Bronchial epithelial cell (primary cell): ENCODE measurements around the gene FBXW7. TPM values are rescaled to one million over a fixed set of nuclear protein-coding genes. Genes with fewer than 3 reads are reported as not detected.

Source experiments
- DNase-seq: peaks from one replicate; pipeline ENCODE4 v3.0.0-alpha.2; 2010; ENCODE audit warnings: low read depth
- FAIRE-seq: peaks from 2 replicates; lab custom pipeline; 2011; peaks lifted over from hg19 to GRCh38; lab: Jason Lieb, UNC
- H3K27me3 ChIP-seq: 2 replicates; pipeline ENCODE4 v1.5.1; 2011; ENCODE audit warnings: low read length; ENCODE audit not compliant: control insufficient read depth, insufficient read depth
- H3K36me3 ChIP-seq: 2 replicates; pipeline ENCODE4 v1.5.1; 2011; ENCODE audit warnings: low read length; ENCODE audit not compliant: control insufficient read depth, insufficient read depth
- H3K4me3 ChIP-seq: 2 replicates; pipeline ENCODE4 v1.5.1; 2011; ENCODE audit warnings: mild to moderate bottlenecking, low read depth, low read length, control low read depth
- total RNA-seq: library from RNA; depleted of rRNA; stranded (reverse); fragments of >200 nt; gene quantifications from 2 replicates; pipeline ENCODE4 v1.2.1, GENCODE V29; 2014
- TF ChIP-seq, protein P1 (sequence below): IDR thresholded peaks from 2 replicates; pipeline ENCODE4 v1.5.1; 2011; ENCODE audit warnings: mild to moderate bottlenecking, moderate library complexity, low read length, control low read depth, inconsistent platforms; ENCODE audit not compliant: insufficient read depth, severe bottlenecking

The FBXW7 gene
- total RNA-seq, 1 donor from 2014 or later, result 145 TPM

DNA sequence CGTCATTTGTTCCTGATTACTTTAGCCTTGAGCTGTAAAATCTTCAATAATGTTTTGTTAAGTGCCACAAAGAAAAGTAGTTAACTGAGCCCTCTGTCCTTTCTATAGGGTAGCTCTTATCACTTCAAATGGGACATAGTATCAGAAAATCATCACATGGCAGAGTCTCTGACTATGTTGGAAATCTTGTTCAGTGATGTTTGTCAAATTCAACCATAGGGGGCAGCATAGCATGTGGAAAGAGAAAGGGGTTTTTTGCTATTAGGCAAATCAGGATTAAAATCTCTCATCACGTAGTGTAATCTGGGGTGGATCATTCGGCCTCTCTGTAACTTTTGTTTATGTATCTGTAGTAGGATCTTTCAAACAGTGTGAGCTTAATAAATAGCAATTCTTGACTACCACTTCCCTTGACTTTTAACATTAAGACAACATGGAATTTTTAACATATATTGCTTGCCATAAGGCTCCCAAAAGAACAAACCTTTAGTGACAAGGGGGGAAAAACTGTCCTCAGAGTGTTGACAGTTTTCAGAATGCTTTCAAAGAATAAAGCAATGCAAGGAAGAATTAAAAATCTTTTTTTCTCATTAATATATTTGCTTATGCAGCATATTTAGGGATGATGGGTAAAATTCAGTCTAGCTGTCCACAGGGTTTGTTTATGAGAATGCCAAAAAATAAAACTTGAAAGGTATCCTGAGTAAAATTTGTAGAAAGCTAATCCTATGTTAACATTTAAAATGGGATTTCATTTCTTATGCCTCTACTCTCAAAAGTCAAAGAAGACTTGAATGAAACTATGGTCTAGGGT lies 127.2 kb downstream of the FBXW7 start:
- no peak for FAIRE-seq
- Histone ChIP-seq H3K27me3 (no peaks in the 10 kb centered on the region), H3K36me3 (no peaks in the 10 kb centered on the region), H3K4me3 (no peak overlapping the region)
- TF ChIP-seq, protein P1, sequence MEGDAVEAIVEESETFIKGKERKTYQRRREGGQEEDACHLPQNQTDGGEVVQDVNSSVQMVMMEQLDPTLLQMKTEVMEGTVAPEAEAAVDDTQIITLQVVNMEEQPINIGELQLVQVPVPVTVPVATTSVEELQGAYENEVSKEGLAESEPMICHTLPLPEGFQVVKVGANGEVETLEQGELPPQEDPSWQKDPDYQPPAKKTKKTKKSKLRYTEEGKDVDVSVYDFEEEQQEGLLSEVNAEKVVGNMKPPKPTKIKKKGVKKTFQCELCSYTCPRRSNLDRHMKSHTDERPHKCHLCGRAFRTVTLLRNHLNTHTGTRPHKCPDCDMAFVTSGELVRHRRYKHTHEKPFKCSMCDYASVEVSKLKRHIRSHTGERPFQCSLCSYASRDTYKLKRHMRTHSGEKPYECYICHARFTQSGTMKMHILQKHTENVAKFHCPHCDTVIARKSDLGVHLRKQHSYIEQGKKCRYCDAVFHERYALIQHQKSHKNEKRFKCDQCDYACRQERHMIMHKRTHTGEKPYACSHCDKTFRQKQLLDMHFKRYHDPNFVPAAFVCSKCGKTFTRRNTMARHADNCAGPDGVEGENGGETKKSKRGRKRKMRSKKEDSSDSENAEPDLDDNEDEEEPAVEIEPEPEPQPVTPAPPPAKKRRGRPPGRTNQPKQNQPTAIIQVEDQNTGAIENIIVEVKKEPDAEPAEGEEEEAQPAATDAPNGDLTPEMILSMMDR, result peak; percentile 53
- peak; percentile 63 for DNase-seq

DNA sequence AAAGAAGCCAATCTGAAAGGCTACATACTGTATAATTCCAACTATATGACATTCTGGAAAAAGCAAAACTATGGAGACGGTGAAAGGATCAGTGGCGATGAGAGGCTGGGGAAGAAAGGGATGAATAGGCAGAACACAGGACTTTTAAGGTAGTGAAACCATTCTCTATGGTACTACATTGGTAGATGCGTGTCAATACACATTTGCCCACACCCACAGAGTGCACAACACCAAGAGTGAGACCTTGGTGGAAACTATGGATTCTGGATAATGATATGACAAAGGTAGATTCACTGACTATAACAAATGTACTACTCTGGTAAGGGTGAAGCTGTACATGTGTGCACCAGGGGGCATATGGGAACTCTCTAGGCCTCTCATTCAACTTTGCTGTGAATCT lies 134.5 kb downstream of the FBXW7 start:
- TF ChIP-seq, protein P1, result no peak
- Histone ChIP-seq H3K27me3 (no peaks in the 10 kb centered on the region), H3K4me3 (no peak overlapping the region), H3K36me3 (no peaks in the 10 kb centered on the region)
- FAIRE-seq (no peak), DNase-seq (no peak)

DNA sequence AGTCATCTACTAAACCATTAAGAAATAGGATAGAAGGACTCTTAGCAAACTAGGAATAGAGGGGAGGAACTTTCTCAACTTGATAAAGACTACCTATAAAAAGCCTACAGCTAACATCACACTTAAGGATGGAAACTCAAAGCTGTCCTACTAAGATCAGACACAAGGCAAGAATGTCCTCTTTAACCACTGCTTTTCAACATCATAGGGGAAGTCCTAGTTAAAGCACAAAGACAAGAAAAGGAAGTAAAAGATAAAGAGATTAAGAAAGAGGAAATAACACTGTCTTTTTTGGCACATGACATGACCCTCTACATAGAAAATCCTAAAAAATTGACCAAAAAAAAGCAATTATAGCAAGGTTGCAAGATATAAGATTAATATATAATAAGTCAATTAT lies 136.6 kb downstream of the FBXW7 start:
- H3K36me3 ChIP-seq, result no peaks in the 10 kb centered on the region
- no peak for FAIRE-seq
- no peaks in the 10 kb centered on the region for H3K27me3 ChIP-seq
- DNase-seq, result no peak
- H3K4me3 ChIP-seq, result no peak overlapping the region
- TF ChIP-seq, protein P1, result no peak

DNA sequence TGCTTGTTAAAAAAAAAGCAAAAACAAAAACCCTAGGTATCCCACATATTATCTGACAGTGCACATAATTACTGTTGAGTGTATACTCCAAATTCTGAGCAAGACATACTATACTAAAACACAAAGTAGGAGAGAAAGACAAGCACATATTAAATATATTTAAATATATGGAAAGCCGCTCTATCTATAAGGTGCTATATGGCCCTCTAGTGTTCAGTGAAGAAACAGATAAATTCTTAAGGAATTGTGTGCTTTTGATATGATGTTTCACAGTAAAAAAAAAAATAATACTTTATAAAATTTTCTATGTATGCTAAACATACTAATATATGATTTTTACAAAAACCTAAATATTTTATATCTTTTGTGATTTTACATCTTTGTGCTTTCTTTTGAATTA lies 137.8 kb downstream of the FBXW7 start:
- DNase-seq (peak; percentile 27), FAIRE-seq (no peak)
- TF ChIP-seq, protein P1, result peak; percentile 14
- Histone ChIP-seq H3K36me3 (no peaks in the 10 kb centered on the region), H3K4me3 (no peak overlapping the region), H3K27me3 (no peaks in the 10 kb centered on the region)

DNA sequence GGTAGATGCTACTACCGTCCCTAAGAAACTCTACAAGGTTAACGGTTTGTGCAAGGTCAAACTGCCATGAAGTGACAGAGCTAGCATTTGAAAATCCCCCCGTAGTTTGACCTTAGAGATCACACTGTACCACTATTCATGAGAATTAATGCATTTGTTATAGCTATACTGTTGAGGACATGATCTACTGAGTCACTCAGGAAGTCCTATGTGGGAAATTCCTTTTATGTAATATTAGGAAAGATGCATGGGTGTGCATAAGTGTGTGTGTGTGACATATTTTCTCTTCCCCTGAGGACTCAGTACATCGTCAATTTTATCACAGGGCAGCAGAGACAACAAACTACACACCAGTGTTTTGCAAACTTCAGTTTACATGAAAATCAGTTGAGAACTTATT lies 141.1 kb downstream of the FBXW7 start:
- FAIRE-seq (no peak), DNase-seq (peak; percentile 39)
- H3K4me3 ChIP-seq, result no peak overlapping the region
- no peaks in the 10 kb centered on the region for H3K27me3 ChIP-seq
- TF ChIP-seq, protein P1, result no peak
- no peaks in the 10 kb centered on the region for H3K36me3 ChIP-seq
